Myocyte (in vitro differentiated cells): ENCODE results near the gene AKAP13. TPM values are rescaled to one million over a fixed set of nuclear protein-coding genes. Genes with fewer than 3 reads are reported as not detected.
"Not testable (repeated sequence)": the region's sequence is repeated elsewhere in the genome, so short reads cannot be mapped to it uniquely, and the experiment has no call there.

ENCODE experiments used
- DNase-seq: peaks from one replicate; pipeline ENCODE4 v3.0.0-alpha.2; 2012; ENCODE audit warnings: low read depth
- total RNA-seq: library from RNA; depleted of rRNA; stranded (reverse); fragments of >200 nt; gene quantifications from 2 replicates; pipeline ENCODE4 v1.2.3, GENCODE V29; 2014

AKAP13 gene
- total RNA-seq, 1 donor from 2014 or later: 201 TPM

DNA sequence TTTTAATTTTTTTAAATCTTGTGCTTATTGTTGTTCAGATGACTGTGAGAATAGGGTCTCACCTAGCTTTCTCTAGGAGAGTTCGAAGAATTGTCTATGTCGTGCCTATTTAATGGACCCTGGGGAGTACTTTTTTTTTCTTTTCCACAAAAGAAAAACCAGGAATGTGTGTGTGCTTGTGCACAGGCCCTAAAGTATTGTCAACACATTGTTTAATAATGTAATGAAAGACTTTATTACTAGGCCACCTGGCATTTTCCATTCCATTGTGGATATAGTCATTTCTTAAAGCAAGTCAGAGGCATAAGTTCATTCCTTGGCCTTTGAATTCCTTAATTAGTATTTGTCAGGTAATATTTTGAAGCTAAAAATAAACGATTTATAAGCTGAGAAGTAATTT is 278.4 kb downstream of the AKAP13 start:
- no peak for DNase-seq

DNA sequence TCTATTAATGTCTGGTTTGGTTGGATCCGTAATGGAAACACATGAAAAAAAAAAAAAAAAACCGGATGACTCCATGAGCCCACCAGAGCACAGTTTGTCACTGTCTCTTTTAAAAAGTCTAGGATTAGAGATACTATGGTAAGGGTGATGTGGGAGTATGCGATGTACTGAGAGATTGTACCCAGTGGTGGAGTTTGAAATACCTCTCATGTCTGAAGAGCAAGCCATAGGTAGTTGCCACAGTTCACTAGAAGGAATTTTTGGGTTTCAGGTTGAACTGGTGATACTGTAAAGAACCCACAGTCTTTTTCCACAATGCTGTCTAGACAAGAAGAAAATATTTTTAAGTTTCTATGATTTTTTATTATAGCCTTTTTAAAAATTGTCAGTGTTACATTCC is 281.5 kb downstream of the AKAP13 start:
- DNase-seq: no peak

DNA sequence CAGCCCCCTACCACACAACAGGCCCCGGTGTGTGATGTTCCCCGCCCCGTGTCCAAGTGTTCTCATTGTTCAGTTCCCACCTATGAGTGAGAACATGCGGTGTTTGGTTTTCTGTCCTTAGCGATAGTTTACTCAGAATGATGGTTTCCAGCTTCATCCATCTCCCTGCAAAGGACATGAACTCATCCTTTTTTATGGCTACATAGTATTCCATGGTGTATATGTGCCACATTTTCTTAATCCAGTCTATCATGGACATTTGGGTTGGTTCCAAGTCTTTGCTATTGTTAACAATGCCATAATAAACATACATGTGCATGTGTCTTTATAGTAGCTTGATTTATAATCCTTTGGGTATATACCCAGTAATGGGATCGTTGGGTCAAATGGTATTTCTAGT is 285.3 kb downstream of the AKAP13 start:
- not testable (repeated sequence) for DNase-seq

DNA sequence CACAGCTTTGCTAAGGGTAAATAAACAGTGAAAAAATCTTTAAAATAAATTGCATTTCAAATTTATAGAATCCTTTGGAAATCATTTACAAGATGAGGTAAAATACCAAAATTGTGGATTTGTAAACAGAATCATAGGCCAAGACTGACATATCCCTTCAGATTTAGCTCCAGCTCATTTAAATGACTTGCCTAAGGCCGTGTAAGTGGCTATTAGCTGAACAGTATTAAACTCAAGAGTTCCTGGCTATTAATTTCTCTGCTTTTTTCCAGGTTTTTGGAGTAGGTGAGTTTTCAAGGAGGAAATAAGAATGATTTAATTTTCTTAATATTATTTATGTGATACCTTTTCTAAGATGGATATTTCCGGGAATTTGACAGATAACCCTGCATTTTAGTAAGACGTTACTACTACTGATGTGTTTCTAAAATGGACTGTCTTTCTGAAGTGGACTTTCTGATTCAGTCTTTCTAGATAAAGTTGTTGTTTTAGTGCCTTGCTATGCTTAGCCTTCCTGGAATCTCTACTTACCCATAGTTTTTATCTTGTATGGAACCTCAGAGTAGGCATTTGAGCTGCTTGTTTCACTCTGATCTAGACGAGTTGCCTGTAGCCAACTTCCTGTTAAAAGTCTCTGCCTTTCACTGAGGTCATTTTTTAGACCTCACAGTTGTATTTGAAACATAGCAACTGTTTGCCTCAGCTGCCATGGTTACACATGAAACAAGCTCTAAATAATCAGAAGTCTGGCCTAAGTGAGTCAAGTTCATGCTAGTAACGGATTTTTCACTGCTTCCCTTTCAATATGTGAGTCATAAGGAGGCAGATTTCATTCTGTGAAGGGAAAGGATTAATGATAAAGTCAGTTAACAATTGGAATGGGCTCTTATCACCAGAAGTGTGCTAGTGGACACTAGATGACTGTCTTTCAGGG is 287.4 kb downstream of the AKAP13 start:
- peak; percentile 93 for DNase-seq

DNA sequence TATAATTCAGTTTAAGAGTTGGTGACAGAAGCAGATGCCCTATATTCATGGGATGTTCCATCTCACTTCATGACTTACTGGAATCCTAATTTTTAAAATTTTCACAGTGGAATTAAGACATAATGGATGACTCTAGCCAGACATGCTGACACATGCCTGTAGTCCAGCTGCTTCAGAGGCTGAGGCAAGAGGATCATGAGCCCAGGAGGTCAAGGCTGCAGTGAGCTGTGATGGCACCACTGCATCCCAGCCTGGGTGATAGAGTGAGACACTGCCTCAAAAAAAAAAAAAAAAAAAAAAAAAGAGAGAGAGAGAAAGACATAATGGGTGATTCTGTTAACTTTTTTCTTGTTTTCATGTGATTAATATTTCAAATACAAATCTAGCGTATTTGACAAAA is 290.8 kb downstream of the AKAP13 start:
- DNase-seq: no peak

DNA sequence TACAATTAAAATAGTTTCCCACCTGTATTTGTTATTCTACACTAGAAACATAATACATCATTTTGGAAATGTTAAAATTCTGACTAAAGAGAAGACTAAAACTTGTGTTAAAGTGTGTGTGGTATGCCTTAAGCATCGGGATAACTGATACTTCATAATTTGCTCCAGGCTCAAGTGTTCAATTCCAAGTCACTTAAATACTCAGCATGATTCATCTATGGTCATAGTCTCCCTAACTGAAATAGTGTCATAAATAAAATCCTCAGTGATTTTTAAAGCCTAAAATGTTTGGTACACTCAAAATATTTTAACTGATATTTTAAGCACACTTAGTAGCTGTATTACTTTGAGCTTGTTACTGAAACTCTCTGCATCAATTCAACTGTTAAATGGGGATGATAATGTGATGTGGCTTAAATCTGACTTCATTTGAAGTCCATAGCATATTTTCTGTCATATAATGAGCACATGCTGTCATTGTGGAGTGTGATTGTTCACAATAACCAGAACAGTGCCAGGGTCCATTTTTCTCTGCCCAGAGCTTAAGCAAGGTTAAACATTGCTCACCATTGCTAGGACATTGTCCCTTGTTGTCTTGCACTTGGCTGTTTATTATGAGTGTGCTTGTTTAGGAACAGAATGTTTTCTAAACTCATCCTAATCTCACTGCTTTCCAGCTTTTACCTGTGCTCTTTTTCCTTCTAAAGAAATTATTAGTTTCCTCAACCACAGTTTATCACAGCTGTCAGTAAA is 292.1 kb downstream of the AKAP13 start:
- DNase-seq: no peak

DNA sequence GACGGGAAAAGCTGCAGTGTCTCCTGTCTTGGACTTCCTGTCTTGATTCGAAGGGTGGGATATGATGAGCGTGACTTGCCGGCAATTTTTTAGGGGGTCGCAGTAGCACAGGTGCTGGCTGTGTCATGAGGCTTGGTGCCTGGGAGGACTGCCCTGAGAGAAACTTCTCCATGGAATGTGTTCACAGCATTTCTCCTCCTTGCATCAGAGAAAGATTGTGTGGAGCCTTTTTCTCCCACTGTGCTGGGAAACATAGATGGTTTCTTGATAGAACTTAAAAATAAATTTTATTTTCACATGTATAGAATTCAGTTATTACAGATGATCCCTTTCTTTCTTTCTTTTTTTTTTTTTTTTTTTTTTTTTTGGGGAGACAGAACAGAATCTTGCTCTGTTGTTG is 292.9 kb downstream of the AKAP13 start:
- DNase-seq: no peak

DNA sequence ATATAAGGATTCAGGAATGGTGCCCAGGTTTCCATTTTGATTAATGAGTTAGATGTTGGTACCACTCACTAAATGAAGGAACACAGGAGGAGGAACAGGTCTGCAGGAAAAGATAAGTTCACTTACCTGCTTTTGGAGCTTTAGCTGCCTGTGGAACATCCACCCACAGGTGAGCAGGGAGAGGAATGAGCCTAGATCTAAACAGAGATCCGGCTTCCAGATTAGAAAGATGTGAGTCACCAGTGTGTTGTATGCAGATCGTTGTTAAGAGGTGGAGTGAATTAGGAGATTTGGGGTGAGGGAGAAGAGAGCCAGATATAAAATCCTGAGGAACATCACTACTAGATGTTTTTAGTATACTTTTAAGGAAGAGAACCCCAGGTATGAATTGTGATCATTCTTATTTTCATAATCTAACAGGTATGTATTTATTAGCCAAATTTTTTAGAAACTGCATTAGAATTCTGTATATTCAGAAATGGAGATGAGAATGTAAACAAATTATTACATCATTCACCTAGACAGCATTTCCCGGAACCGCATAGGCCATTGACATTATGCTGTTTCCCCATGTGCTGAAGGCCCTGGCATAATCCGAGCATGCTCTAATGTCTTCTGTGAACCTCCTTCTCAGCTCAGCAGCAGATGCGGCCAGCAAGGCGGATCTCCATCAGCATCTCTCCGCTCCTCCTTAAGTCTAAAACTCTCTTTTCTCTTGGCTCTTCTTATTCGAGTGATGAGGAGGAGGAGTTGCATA is 296.1 kb downstream of the AKAP13 start:
- DNase-seq: no peak

DNA sequence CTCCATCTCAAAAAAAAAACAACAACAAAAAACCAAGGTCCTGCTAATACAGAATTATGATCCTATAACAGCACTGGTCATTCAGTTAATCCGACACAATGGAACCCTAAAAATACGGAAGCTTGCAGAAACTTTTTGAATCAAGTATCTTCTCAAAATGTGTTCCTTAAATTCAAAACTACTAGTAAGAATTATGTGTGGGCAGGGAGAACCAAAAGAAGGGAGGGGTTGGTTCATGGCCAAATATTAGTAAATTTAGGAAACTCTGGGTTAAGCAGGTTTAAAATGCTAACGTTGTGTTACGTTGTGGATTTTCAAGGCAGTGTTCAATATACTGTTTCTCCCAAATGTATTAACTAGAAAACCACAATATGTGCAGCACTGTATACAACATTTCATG is 298.8 kb downstream of the AKAP13 start:
- DNase-seq: no peak

DNA sequence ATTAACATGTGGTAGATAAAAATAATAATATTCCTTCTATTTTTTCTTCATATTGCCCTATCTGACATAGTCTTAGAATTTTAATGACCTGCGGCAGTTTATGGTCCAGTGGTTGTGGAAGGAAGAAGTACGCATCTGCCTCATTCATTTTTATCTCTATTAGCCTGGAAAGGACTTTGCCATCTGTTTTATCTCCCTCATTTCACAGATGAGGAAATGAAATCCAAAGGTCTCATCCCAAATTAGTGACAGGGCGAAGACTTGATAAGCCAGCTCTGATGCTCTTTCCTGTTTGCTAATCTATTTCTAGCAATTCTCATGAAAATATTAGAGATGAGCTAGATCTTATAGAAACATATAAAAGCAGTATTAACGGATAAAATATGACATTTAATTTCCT is 301.0 kb downstream of the AKAP13 start:
- no peak for DNase-seq

DNA sequence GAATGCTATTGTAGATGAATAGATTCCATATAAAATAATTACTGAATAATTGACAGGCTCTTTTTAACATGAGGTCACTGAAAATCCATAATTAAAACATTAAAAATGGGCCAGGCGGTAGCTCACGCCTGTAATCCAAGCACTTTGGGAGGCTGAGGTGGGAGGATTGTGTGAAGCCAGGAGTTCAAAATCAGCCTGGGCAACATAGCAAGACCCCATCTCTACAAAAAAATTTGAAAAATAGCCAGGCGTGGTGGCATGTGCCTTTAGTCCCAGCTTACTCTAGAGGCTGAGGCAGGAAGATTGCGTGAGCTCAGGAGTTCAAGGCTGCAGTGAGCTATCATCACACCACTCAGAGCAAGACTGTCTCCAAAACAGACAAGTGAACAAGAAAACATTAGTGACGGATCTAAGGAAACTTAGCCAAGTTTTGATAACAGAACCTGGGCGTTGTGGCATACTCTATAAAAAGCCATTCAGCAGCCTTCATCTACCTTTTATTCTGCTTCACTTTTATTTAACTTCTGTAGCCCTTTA is 303.8 kb downstream of the AKAP13 start:
- no peak for DNase-seq

DNA sequence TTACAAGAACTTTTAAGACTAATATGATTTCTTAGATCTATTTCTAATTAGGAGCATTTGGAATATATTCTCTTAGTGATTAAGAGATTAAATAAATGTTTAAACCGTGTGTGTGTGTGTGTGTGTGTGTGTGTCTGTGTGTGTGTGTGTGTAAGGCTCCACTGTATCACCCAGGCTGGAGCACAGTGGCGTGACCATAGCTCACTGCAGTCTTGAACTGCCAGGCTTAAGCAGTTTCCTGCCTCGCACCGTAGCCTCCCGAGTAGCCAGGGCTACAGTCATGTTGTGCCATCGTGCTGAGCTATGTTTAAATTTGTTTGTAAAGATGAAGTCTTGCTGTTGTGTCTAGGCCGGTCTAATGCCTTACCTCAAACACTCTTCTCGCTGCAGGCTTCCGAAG is 305.0 kb downstream of the AKAP13 start:
- no peak for DNase-seq

DNA sequence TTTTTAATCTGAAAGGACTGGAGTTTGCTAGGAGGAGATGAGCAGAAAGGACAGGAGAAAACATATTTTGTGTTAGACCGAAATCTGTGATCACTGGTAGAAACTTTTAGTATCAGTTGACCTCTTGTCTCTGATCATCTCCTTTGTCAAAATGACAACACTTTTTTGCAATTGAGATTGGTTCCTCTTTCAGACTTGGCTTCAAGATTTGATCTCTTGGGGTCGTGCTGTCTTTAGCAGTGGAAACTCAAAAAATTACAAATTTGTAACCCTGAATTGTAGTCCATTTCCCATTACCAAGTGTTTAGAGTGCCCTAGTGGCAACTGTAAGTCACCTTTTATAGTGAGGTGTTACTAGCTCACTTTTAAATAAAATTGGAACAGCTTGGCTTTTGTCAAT is 306.9 kb downstream of the AKAP13 start:
- no peak for DNase-seq

DNA sequence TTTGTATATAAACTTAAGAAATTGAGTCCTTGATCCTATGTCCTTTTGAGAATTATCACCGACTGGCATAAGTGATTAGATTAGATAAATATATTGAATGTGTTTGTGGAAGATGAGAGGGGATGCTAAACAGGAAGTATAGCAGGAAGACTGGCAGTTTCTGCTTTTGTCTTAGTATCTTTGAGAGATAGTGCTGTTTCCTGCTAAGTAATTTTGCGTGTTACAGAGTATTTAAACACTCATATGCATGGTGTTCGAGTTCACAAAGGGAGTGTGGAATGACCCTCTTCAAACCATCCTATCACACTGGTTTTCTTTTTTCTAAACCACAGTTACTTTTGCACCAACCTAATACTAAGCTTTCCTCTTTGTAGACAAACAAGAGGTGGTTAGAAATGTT is 308.3 kb downstream of the AKAP13 start:
- DNase-seq: no peak

DNA sequence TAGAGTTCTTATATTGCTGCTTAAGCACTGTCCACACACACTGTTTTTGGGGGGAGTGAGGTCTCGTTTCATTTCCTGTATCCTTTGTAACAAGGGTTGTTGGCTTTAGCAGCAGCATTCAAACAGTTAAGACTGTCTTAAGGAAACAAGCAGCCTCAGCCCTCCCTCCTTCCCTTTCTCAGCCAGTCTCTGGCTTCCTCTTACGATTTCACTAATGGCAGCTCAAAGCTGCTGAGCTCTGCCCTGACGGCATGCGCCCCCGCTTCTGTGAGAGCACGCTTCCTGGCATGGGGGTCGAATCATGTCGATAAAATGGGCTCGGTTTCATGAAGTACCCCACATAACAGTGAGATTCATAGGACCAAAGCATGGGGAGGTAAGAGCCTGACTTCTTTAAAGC is 309.3 kb downstream of the AKAP13 start:
- DNase-seq: no peak

DNA sequence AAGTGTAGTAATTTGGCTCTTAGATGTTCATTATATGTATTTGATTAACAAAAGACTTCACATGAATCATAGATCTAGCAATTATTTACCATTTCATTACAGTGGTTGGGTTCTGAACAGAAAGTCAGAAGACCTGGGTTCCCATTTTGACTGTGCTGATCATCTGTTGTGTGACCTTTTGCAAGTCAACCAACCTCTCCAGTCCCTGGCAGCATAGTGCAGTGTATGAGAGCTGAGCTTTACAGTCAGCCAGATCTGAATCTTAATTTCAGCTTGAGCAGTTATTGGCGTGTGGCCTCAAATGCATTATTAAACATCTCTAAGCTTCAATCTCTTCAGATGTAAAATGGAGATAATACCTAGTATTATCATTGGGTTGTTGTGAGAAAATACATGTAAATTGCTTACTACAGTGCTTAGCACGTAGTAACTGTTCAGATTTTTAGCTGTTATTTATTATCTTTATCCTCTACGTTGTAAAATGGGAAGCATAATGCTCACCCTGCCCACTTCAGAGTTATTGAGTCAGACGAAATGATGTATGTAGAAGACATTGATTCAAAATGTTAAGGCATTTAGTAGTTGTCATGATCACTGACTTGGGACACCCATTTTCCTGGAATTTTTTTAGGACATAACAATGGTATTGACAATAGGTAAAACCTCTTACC is 310.3 kb downstream of the AKAP13 start:
- DNase-seq: no peak

DNA sequence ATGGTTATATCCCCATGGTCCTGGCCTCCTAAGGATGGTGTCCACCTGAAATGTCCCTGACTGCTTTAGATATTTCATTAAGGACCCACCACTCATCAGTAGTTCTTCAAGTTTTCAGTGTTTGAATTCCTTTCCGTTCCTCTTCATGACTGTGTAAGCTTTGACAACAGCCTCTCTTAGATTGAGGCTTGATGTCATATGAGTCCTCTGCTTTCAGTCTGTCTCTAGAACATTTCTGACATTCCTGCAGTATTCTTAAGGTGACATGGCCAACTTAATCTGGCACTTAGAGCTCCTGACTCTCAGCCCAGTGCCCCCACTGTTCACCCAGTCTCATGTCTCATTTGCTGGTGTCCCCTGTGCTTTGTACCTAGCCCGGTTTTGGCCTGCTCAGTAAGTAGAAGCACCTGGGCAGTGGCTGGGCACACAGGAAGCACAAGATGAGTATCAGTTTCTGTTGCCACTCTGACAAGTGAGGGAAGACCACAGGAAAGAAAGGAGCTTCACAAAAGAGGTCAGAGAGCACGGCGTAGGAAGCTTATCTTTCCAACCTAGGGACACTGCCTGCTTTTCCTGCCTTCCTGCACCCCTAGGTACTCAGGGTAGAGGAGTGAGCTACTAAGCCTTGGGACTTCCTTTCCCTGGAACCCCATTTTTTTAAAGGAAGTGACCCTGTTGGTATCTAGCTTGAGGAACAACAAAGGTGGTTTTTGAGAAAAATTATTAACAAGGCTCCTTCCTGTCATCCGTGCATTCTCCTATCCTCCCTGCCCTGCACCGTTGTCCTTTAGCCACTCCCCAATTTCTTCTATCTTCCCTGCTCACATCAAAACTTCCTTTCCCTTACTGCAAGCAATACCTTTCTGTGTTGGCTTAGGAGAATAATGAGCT is 311.2 kb downstream of the AKAP13 start:
- no peak for DNase-seq

DNA sequence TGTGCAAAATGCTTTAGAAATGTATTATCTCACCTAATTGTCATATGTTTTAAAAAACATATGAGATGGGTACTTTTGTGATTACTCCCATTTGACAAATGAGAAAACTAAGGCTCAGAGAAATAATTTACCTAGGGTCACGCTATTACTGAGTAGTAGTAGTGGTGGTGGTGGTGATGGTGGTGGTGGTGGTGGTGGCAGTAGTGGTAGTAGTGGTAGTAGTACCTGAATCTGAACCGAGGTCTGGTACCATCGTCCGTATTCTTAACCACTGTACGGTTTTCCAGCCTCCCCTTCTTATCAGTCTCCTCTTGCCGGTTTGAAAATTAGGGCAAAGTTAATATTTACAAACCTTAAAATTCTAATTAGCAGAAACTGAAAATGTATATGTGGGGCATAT is 311.9 kb downstream of the AKAP13 start:
- DNase-seq: no peak

DNA sequence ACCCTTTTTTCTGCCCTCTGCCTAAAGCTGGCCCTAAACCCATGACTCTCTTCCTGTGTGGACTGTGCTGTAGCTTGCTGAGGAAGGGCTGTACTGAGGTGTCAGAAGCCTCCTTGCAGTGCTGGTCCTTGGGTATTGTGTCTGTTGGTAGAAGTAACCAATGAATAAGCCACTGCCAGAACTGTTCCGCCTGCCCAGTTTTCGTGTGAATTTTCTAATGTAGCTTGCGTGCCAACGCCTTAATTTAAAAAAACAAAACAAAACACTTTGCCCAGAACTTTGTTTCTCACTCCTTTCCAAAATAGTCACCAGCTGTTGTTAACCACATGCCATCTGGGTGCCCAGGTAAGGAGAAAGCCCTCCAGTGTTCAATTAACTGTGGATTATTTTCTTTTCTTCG is 312.5 kb downstream of the AKAP13 start:
- no peak for DNase-seq

DNA sequence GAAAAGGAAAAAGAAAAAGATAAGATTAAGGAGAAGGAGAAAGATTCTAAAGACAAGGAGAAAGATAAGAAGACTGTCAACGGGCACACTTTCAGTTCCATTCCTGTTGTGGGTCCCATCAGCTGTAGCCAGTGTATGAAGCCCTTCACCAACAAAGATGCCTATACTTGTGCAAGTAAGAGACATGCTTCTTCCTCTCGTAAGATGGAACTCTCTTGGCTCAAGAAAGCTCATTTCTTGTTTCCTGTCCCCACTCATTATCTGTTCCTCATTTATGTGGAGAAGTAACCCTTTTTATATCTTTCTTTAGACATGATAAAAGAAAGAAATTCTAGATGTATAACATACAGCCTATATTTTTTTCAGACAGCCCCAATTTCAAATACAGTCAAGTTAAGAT is 312.9 kb downstream of the AKAP13 start:
- DNase-seq: no peak
